Caki2 (cell line): ENCODE data around the gene TLR10. TPM values are rescaled to one million over a fixed set of nuclear protein-coding genes. Genes with fewer than 3 reads are reported as not detected.
"Not testable (repeated sequence)": the region's sequence is repeated elsewhere in the genome, so short reads cannot be mapped to it uniquely, and the experiment has no call there.

Experiments
- DNase-seq: peaks from one replicate; pipeline ENCODE4 v3.0.0-alpha.2; 2015; ENCODE audit warnings: low read depth
- in situ Hi-C: cut with HindIII; loops from 2 replicates; pipeline ENCODE4 v1.10.0; 2016; ENCODE audit warnings: low sequenced_read_pairs, low pct_unique_long_range_greater_than_20kb, mixed read lengths
- total RNA-seq: library from RNA; depleted of rRNA; stranded (reverse); fragments of >200 nt; shearing (Covaris generic); gene quantifications from 2 replicates; pipeline ENCODE4 v1.2.3, GENCODE V29; 2014; ENCODE audit warnings: low replicate concordance

The TLR10 gene
- total RNA-seq, 1 experiment from 2014 or later, result not detected

DNA sequence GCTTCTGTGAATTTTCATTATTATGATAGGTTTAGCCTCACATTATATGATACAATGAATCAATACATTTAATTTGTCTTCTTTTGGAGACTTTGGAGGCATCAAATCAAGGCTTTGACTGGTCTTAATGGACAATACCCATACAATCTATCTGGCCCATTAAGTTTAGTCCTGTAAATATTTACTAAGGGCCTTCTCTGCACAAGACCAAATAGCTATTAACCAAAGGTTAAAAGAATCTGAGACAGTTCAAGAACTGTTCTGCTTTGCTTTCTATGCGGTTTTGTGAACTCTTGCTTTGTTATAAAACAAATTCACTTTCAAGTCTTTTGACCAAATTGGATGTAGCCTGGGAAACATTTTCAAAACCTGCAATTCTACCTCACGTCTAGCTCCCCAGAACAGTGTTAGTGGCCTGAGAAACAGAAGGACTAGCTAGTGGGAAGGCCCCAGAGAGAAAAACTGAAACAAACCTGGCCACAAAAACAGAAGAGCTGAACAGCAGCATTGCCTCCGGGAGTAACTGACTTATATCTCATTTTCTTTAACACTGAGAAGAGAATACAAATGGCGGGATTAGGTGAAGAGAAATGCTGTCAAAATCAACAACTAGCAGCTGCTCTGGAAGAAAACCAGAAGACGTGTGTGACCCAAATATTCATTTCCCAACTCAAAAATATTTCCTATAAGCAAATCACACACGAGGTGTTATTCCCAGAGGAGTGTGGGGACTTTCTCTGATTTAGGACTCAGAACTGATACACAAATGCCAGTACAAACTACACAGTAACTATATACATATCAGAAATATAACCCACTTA is 21.3 kb upstream of the TLR10 start:
- DNase-seq, result no peak
- in situ Hi-C loops, result no loop called here

DNA sequence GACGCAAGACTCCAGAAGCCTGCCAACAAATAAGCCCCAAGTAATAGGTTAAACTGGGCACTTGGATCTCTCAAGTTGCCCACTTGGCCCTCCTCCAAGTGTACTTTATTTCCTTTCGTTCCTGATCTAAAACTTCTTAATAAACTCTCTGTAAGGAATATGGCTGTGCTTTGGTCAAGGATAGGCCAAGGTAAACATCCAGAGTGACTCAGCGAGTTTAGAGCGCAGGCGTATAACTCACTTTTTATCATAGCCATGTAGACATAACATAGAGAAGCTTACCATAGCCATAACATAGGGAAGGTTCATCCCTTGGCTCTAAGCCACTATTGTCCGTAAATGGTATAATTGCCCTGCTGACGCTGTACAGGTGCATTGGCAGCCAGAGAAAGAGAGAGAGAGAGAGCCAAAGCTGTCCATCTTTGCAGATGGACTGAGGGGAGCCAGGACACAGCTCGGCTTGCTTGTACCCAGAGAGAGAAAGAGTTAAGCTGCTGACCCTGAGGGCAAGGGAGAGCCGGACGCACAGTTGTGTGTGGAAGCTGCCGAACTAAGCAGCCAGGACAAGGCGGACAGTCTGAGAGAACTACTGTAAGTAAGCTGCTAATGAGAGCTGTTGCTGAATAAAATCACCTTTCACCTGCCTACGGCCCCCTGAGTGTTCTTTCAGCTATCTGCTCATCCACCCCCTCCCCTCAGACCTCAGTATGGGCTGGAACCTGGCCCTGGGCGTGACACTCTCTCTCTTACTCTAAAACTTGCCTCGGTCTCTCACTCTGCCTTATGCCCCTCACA is 20.0 kb upstream of the TLR10 start:
- in situ Hi-C loops, result no loop called here
- no peak for DNase-seq

DNA sequence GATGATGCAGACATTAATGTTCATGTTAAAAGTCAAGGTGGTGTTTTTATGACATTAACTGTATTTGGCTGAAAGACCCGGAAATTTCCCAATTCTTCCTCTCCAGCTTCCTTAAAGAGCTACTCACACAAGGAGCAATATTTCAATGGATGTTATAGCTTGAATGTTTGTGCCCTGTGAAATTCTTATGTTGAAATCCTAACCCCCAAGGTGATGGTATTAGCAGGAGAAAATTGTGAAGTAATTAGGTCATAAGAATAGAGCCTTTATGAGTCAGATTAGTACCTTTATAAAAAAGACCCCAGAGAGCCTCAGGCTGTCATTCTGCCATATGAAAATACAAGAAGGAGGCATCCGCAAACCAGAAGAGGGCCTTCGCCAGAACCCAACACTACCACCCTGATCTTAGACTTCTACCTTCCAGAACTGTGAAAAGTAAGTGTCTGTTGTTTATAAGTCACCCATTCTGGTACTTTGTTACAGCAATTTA is 18.2 kb upstream of the TLR10 start:
- no peak for DNase-seq
- in situ Hi-C loops, result no loop called here

DNA sequence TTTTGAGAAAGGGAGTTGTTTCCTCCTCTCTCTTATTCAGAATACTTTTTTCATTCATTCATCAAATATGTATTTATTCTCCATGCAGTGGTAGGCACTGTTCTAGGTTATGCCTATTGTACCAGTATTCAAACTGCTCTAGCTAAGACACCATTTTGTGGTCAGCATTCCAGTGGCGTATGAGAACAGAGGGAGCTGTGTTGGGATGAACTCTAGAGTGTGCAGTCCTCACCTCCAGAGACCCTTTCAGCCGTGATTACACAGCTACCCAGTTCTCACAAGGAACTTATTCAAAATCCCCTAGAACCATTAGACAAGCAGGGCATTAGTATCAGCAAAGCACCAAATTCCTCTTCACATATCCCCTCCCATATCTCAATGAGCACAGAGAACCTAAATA is 17.6 kb upstream of the TLR10 start:
- no peak for DNase-seq

GRCh38 chr4:38795087-38795486 is 12.3 kb upstream of the TLR10 start:
- in situ Hi-C loops, result no loop called here

More for the DNA sequence above, 17.6 kb upstream of the TLR10 start:
- in situ Hi-C loops, result no loop called here

GRCh38 chr4:38794051-38794450 is 11.3 kb upstream of the TLR10 start:
- in situ Hi-C loops, result no loop called here

More at GRCh38 chr4:38795087-38795486, 12.3 kb upstream of the TLR10 start:
- DNase-seq, result no peak

DNA sequence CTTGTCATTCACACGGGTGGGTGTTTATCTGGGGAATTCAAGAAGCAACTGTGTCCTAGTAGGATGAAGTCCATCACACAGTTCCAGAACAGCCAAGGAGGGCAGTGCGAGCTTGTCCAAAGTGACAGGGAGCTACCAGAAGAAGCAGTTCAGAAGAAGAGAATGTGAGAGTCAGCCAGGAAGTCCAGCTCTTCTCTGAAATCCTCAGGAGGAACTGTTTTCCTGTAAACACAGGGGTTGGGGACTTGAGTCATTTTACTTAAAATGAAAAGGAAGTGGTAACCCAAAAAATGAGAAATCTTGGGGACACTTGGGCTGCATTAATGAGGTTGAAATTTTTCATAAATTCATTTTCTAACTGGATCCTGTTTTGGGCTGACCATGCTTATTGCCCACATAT is 8.2 kb upstream of the TLR10 start:
- in situ Hi-C loops, result no loop called here
- DNase-seq, result no peak

More at GRCh38 chr4:38794051-38794450, 11.3 kb upstream of the TLR10 start:
- no peak for DNase-seq

DNA sequence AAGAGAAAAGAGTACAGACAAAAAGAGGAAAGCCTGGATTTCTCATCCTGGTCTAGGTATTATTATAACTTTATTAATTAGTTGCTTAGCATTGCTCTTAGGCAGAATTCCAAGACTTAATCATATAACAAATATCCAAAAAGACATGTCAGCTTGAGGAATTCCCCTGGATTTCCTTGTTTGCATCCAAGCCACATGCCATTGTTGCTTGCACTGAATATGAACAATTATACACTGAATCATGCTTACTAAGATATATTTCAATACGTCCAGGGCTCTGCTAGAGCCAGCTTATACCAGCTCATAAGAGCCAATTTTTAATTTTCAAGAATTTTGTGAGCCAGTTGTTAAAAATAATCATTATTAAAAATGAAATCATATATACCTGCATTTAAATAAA is 5.5 kb upstream of the TLR10 start:
- peak; percentile 25 for DNase-seq

GRCh38 chr4:38787693-38788092 is 4.9 kb upstream of the TLR10 start:
- in situ Hi-C loops, result no loop called here
- DNase-seq, result peak; percentile 17

More for the DNA sequence above, 5.5 kb upstream of the TLR10 start:
- in situ Hi-C loops, result no loop called here

GRCh38 chr4:38785901-38786402 is 3.2 kb upstream of the TLR10 start:
- DNase-seq, result no peak

GRCh38 chr4:38785041-38785790 is 2.4 kb upstream of the TLR10 start:
- in situ Hi-C loops, result no loop called here

More at GRCh38 chr4:38785901-38786402, 3.2 kb upstream of the TLR10 start:
- in situ Hi-C loops, result no loop called here

GRCh38 chr4:38784141-38784540 is 1.4 kb upstream of the TLR10 start:
- in situ Hi-C loops, result no loop called here
- DNase-seq, result no peak

More at GRCh38 chr4:38785041-38785790, 2.4 kb upstream of the TLR10 start:
- no peak for DNase-seq

GRCh38 chr4:38783109-38783460 is 295 bp upstream of the TLR10 start:
- in situ Hi-C loops, result no loop called here

DNA sequence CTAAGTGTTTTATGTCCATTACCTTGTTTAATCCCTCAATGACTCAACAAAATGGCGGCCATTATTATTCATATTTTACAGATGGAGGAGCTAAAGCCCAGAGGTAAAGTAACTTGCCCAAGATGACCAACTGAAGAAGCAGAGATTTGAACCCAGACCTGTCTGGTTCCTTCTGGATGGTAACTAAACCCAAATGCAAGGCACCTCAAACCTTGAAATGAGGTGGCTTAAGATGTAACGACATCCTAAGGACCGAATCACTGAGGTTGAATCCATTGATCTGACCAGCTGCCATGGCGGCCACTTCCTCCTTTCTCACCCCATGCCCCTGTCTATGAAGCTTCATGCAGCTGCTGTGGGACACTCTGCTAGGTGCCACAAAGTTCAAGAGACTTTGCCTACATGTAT is 932 bp downstream of the TLR10 start:
- in situ Hi-C loops, result no loop called here
- DNase-seq, result no peak

More at GRCh38 chr4:38783109-38783460, 295 bp upstream of the TLR10 start:
- DNase-seq, result no peak

- in situ Hi-C loops, result no loop called here
- DNase-seq, result no peak
Observed at GRCh38 chr4:38780833-38781484, 1.8 kb downstream of the TLR10 start.

- in situ Hi-C loops, result no loop called here
- no peak for DNase-seq
Observed at GRCh38 chr4:38779790-38780189, 3.0 kb downstream of the TLR10 start.

DNA sequence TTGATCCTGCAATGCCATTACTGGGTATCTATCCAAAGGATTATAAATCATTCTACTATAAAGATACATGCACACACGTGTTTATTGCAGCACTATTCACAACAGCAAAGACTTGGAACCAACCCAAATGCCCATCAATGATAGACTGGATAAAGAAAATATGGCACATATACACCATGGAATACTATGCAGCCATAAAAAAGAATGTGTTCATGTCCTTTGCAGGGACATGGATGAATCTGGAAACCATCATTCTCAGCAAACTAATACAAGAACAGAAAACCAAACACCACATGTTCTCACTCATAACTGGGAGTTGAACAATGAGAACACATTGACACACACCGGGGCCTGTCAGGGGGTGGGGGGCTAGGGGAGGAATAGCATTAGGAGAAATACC is 4.9 kb downstream of the TLR10 start:
- DNase-seq, in situ Hi-C loops: not testable (repeated sequence)

DNA sequence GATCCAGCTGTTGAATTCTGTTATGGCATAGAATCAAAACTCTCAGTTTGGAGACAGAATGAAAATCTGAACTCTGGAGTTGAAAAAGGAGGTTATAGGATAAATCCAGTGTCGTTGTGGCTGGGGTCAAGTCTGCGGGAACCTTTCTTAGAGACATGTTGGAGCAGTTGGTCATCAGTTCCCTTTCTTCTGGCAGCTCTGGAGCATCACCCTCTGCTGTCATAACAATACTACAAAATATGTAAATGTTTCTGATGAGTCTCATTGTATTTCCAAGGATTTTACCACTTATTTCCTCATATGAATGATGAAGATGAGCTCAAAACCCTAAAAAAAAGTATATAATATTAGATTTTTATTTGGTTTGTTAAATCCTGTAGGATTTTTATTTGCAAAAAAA is 7.5 kb downstream of the TLR10 start:
- in situ Hi-C loops, result no loop called here
- no peak for DNase-seq
